NCI-H2081 treated with DMSO at 0.1 percent for 48 hours (cell line): Measurements from ENCODE around the gene DDI2.
"Not testable (repeated sequence)": the region's sequence is repeated elsewhere in the genome, so short reads cannot be mapped to it uniquely, and the experiment has no call there.

Source experiments
- DNase-seq: peaks from one replicate; lab custom pipeline; 2025; lab: John Stamatoyannopoulos, UW

DDI2 gene

GRCh38 chr1:15636436-15636835 lies 19.2 kb downstream of the DDI2 start:
- no peak for DNase-seq

DNA sequence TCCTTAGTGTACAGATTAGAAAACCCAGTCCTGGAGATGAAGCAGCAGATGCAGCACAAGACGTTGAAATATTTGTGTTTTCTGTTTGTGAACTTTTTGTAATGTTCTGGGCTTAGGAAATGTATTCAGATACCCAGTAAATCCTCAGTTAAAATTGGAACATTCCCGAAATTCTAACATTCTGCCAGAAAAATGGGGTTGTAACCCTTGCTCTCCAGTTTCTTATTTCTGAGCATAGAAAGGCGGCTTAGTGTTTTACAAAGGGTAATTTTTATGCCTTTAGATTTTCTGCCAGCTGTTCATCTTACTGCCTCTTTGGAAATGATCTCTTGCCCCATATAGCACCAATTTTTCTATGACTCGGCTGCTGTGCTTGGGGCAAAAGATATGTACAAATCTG lies 20.6 kb downstream of the DDI2 start:
- no peak for DNase-seq

DNA sequence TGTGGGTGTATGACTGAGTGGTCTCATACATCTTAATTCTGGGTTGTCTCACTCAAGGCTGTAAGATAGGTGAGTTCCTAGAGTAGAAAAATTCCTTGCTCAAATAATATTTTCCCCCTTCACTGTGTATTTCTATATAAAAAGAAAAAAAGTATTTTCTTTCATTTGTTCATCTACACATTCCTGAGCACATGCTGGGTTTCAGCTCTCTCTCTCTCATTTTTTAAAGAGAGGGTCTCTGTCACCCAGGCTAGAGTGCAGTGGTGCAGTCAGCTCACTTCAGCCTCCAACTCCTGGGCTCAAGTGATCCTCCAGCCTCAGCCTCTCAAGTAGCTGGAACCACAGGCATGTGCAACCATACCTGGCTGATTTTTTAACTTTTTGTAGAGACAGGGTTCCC lies 22.0 kb downstream of the DDI2 start:
- no peak for DNase-seq

DNA sequence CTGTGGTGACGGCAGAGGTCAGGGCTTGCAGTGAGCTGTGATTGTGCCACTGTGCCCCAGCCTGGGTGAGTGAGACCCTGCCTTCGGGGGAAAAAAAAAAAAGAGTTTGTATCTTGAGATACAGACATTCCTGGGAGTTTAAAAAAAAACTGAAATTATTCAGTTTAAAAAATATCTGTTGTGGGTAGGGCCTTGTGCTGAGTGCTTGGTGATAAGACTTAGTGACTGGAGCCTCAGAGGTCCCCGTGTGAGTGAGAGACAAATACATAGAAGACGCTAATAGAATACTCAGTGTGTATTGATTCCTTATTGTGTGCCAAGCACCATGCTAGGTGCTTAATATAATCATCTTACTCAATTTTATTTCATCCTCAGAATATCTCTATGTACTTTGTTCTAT lies 22.7 kb downstream of the DDI2 start:
- DNase-seq = no peak

GRCh38 chr1:15640667-15641066 lies 23.4 kb downstream of the DDI2 start:
- no peak for DNase-seq

DNA sequence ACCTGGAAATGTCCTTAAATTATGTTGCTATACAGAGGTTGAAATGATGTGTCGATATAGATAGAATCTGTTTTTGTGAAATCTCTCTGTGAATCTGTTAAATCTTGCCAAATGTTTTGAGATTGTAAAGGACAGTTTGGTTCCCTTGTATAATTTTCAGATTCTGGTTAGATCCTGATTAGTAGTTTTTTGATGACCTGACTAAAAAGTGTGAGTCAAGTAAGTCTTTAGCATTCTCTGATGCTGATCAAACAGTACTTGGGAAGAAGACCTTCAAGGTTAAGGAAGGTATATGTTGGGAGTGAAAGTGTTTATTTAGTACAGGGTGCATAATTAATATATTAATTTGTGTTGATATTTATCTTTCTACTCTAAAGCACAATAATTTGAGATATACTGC lies 32.7 kb downstream of the DDI2 start:
- DNase-seq = no peak

- no peak for DNase-seq
Observed at GRCh38 chr1:15650433-15650832, 33.2 kb downstream of the DDI2 start.

DNA sequence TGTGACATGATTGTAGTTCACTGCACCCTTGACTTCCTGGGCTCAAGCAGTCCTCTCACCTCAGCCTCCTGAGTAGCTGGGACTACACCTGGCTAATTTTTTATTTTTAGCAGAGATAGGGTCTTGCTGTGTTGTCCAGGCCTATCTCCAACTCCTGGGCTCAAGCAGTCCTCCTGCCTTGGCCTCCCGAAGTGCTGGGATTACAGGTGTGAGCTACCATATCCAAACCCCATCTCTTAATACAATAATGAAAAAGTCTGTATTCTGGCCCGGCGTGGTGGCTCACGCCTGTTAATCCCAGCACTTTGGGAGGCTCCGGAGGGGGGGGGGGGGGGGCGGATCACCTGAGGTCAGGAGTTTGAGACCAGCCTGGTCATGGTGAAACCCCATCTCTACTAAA lies 34.9 kb downstream of the DDI2 start:
- not testable (repeated sequence) for DNase-seq

GRCh38 chr1:15654091-15654690 lies 36.9 kb downstream of the DDI2 start:
- no peak for DNase-seq

DNA sequence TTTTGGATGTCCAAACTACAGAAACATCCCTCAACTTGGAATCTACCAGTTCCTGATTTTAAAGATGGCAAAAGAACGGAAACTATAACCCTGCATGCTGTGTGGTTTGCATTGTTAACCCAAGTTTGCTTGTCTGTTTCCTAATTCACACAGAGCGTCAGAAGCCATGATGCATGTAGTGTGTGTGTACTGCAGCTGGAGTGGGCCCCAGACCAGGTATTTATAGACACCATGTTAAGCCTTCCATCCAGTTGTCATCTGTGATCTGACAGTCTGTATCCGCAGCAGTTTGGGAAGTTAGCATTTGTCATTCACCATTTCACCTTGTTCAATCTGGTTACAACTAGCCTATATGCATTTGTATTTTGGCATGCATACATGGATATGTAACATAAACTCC lies 39.2 kb downstream of the DDI2 start:
- no peak for DNase-seq

DNA sequence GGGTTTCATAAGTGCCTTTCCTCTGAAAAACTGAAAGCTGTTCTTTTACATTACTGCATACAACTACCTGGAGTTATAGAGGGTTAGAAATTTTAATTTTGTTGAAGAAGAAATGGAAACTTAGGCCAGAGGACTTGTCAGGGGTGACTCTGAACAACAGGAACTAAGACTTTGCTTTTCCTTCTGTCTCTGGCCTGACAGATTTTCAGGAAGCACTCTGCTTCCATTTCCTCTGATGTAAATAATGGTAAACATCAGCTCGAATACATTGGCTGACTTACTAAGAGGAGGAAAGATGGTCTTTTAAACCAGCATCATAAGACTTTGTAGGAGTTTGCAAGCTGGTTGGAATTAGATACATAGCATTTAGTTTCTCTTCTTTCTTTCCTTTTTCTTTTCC lies 39.8 kb downstream of the DDI2 start:
- no peak for DNase-seq

- DNase-seq = no peak
Observed at GRCh38 chr1:15660151-15660550, 42.9 kb downstream of the DDI2 start.

DNA sequence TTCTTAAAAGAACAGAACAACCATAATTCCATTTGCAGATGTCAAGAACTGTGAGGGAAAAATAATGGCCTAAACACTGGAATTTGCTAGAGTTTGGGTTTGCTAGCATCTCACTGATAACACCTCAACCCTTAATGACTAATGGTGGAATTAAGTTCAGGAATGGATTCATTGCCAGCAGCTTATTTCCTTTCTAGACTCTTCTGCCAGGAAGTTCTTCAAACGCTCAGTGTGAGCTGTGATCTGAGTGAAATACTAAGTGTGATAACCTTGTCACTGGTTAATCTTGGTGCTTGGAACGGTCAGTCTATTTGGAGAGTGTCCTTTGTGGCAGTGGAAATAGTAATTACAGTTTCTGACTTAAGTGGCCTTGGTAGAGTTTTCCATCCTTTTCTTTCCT lies 45.2 kb downstream of the DDI2 start:
- no peak for DNase-seq

DNA sequence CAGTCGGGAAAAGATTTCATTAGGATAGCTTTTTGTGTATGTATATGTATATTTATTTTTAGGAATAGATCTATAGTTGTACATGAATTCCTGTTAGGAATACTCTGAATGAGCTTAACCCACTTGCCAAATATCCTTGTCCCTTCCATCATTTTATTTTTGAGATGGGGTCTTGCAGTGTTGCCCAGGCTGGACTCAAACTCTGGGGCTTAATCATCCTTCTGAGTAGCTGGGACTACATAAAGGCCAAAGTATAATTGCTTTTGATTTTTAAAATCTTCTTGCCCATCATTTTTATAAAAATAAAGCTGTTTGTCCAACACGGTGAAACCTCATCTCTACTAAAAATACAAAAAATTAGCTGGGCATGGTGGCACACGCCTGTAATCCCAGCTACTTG lies 46.7 kb downstream of the DDI2 start:
- no peak for DNase-seq

DNA sequence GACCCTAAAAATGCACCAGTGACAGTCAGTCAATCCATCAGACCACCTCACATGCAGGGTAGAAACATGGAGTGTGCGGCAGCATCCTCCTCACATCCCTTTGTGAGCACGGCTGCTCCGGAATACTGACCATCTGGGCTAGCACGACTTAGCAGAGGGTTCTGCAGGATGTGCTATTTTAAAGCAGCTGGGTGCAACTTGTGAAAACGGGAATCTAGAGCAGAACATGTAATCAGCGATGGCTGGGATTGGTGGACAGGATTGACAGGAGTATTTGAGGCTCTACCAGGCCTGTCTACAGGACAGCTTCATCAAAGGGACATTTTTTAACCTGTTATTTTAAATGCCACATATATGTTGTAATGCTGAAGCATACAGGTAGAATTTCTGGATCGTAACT lies 50.1 kb downstream of the DDI2 start:
- no peak for DNase-seq

- DNase-seq = no peak
Observed at GRCh38 chr1:15668089-15668754, 51.0 kb downstream of the DDI2 start.

GRCh38 chr1:15669074-15669473 lies 51.8 kb downstream of the DDI2 start:
- DNase-seq = no peak

GRCh38 chr1:15669864-15670263 lies 52.6 kb downstream of the DDI2 start:
- no peak for DNase-seq

DNA sequence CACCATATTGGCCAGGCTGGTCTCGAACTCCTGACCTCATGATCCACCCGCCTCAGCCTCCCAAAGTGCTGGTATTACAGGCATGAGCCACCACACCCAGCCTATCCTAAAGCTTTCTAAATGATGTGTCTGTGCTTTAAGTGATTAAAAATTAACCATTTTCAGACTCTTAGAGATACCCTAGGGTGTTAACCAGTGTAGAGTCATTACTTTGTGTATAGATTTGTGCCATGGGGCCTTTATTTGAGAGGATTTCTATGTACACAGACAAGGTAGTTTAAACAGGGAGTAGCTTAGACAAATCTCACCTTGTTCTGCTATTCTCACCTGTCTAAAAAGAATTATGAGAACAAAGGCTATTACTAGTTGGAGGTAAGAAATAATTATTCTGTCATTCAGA lies 54.2 kb downstream of the DDI2 start:
- DNase-seq = no peak

DNA sequence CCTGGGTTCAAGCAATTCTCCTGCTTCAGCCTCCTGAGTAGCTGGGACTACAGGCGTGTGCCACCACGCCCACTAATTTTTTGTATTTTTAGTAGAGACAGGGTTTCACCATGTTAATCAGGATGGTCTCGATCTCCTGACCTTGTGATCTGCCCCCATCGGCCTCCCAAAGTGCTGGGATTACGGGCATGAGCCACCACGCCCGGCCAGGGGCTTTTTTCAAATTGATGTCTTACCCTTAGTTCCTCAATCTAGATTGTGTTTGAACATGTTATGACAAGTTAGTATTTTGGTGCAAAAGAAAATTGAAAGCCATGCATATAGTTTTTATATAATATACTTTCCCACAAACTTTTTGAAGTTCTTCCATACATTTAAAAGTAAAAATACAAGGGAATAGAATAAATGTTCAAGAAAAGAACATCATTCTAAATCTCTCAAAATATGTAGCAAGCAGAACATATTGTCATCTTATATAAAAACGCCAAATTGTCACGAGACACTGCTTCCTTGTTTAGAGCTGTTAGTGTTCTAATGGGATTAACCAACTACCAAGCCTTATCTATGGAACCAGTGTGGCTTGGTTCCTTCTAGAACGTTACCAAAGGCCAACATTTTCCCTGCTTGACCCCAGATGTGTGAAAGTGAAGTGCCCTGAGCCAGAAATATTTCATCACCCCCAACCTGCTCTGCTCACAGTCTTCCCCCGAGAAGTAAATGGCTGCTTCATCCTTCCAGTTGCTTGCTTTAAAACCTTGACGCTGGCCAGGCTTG lies 57.3 kb downstream of the DDI2 start:
- no peak for DNase-seq

DNA sequence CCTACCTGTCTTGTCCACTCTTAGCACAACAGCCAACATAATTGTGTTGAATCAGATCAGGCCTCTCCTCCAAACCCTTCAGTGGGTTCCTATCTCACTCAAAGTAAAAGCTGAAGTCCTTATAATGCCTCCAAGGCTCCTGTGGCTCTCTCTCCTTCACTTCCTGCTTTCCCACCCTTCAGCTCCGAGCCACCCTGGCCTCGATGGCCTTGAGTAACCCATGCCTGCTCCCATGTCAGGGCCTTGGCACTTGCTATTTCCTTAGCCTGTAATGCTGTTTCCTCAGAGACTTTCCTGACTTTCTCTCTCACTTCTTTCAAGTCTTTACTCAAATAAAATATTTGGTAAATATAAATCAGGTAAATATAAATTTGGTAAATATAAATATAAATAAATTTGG lies 58.8 kb downstream of the DDI2 start:
- DNase-seq = no peak

DNA sequence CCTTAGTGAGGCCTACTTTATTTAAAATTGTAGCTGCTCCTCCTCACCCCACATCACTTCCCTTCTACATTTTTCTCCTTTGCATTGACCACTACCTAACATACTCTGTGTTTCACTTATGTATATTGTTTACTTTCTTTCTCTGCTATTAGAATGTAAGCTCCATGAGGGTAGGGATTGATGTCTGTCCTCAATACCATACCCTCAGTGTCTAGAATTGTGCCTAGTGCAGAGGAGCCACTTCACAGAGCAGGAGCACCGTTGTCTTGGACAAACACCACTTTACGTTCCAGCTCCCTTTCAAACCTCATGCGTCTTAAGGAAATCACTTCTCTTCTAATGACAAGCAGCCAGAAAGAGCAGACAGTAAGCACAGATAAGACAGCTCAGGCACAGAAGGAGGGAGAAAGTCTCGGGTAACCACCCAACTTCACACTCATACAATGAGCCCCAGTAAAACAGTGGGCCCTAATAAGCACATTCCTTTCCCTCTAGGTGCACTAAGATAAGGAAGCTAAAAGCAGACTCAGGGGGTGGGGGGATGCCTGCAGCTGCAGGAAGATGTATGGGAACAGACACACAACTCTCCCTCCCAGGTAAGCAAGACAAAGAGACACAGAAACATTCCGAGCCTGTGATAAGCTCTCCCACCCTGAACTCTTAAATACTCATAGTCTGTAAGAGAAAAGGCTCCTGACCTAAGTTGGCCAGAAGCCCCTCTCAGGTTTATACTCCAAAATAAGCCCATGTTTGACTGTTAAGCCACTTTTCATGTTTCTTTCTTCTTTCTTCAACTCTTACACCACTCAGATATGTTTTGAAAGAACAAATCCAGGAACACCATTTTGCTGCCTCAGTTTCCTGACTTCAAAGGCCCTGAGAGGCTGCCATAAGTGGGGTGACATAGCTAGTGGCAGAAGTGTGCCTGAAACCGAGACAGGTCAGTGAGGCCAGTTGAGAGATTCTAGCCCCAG lies 59.7 kb downstream of the DDI2 start:
- no peak for DNase-seq
